LNCAP (cell line): Measurements from ENCODE around the gene CD276.

ENCODE experiments used
- TF ChIP-seq, protein P1 (sequence below): fragments of 450-650 bp; IDR thresholded peaks from 2 replicates; pipeline ENCODE4 v1.5.1; 2017; ENCODE audit warnings: mild to moderate bottlenecking

CD276 gene

DNA sequence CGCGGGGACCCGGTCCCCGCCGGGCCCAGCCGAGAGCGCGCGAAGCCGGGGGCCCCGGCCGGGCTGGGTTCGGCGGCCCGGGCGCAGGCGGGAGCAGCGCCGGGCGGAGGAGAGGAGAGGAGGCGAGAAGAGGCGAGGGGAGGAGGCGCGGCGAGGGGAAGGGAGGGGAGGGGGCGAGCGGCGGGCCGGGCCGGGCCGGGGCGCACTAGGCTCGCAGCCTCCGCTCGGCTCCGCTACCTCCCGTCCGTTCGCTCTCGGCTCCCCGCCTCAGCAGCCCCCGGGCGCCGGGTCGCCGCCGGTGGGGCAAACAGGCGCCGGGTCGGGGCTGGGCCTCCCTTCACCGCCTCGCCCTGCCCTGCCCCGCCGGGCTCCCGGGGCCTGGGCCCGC is 68.6 kb downstream of the CD276 start:
- TF ChIP-seq, protein P1, sequence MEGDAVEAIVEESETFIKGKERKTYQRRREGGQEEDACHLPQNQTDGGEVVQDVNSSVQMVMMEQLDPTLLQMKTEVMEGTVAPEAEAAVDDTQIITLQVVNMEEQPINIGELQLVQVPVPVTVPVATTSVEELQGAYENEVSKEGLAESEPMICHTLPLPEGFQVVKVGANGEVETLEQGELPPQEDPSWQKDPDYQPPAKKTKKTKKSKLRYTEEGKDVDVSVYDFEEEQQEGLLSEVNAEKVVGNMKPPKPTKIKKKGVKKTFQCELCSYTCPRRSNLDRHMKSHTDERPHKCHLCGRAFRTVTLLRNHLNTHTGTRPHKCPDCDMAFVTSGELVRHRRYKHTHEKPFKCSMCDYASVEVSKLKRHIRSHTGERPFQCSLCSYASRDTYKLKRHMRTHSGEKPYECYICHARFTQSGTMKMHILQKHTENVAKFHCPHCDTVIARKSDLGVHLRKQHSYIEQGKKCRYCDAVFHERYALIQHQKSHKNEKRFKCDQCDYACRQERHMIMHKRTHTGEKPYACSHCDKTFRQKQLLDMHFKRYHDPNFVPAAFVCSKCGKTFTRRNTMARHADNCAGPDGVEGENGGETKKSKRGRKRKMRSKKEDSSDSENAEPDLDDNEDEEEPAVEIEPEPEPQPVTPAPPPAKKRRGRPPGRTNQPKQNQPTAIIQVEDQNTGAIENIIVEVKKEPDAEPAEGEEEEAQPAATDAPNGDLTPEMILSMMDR: no peak

DNA sequence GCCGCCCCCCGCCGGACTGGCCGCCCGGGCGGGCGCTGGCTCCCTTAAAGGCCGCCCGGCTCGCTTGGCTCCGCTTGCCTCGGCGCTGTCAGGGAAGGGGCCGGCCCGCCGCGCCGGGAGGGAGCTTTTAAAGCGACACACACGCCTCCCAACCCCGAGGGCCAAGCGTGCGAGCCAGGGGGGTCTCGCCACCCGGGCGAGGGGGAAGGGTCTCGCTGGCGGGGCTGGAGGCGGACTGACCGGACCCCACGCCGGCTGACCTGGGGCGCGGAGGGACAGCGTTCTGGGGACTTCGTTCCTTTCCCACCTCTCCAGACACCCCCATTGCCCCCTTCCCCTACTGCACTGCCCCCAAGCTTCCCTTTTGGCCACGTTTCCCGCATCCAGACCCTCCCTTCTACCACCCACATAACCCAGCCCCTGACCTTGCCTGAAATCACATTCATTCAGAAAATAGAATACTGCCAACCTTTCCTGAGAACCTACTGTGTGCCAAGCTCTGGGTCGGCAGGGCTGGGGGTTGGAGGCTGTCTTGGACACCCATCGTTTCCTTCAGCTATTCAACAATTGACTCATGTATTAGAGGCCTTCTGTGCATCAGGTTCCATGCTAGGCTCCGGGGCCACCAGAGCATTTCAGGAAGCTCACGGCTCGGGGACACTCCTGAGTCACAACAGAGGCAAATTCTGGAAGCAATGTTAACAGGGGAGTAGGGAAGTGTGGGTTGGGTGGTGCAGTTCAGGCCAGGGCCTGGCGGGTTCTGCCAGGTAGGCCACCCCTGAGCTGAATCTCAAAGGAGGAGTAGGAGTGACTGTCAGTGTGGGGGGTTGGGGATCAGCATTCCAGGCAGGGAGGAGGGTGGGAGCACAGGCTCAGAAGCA is 69.3 kb downstream of the CD276 start, which contains the start of gene INSYN1:
TSS of gene INSYN1 (minus strand) at position 102 of the 881 bp plus-strand sequence. CDS start 2,221 bp downstream, outside the sequence.
- TF ChIP-seq, protein P1: no peak

DNA sequence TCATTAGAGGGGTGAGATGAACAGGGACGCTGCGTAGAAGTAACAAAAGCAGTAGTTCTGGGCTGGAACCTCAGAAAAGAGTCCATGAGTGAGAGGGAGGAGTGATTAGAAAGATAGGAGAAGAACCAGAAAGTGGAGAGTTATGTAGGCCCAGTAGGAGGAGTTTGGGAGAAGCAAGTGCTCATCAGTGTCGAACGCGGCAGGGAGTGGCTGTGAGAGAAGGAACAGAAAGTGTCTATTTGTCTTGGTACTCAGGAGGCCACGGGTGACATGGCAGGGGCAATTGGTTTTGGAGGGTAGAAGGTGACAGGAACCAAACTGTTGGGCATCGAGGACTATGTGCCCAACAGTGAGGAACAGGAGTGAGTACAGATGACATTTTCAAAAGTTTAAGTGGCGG is 70.3 kb downstream of the CD276 start:
- TF ChIP-seq, protein P1: no peak

DNA sequence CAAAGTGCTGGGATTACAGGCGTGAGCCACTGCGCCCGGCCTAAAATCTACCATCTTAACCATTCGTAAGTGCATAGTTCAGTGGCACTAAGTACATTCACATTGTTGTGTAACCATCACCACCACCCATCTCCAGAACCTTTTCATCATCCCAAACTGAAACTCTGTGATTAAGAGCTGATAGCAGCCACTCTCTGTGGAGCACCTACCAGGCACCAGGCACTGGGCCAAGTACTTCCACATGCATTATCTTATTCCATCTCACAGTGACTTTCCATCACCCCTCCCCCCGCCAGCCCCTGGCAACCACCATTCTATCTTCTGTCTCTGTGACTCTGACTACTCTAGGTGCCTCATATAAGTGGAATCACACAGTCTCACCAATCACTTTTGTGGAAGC is 71.3 kb downstream of the CD276 start:
- TF ChIP-seq, protein P1: no peak

DNA sequence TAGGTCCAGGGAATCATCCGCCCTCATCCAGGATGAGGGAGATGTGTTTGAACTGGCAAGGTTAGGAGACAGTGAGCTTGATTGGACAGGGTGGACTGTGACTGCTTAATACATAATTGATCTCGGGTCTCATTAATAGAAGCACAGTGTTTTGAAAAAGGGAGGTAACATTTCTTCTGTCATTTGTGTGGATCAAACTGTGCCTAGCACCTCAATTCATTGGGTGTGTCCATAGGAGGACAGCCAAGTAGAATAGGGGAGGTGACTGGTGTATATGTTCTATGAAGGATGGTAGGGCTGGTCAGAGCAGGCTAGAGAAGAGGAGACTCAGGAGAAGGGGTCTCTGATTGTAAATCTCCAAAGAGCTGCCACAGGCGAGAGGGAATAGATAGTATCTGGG is 71.8 kb downstream of the CD276 start:
- TF ChIP-seq, protein P1: no peak

DNA sequence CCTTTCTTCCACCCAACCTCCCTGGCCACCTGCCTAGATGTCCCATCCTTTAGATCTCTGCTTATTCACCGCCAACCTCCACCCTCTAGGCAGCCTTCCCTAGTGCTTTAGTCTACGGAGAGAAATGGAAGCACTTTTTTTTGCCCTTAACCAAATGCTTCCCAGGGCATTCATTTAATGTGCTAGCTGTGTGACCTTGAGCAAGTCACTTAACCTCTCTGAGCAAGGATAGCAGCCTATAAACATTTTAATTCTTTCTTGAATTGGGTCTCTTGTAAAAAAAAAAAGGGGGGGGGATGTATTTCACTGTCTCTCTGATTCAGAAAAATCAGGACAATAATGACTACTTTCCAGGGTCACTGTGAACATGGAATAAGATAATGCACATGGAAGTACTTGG is 72.2 kb downstream of the CD276 start:
- TF ChIP-seq, protein P1: no peak

DNA sequence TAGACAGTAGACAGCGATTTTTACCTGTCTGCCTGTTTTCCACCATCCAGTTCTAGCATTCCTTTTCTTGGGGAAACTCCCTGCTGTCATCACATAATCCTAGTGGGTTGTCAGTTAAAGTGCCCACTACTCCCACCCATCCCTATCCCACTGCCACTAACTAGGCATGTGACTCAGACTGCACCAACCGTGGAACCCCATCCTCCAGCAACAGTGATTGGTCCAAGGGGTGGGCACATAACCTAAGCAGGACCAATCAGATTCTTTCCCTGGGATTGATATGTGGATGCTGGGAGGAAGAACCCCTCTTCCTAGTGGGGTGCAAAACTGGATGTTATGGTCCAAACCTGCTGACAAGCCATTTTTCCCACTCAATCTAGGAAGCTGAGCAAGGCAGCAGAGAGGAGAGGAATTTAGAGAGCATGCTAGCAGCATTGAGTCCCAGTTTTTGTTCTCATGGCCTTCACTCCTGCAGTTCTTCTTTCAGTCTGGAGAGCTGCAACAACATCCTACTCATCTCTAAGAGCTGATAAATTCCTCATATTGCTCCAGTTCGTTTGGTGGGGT is 72.8 kb downstream of the CD276 start:
- TF ChIP-seq, protein P1: no peak
